ENCODE results near the gene SEPTIN10.

- TF ChIP-seq, protein P1, sequence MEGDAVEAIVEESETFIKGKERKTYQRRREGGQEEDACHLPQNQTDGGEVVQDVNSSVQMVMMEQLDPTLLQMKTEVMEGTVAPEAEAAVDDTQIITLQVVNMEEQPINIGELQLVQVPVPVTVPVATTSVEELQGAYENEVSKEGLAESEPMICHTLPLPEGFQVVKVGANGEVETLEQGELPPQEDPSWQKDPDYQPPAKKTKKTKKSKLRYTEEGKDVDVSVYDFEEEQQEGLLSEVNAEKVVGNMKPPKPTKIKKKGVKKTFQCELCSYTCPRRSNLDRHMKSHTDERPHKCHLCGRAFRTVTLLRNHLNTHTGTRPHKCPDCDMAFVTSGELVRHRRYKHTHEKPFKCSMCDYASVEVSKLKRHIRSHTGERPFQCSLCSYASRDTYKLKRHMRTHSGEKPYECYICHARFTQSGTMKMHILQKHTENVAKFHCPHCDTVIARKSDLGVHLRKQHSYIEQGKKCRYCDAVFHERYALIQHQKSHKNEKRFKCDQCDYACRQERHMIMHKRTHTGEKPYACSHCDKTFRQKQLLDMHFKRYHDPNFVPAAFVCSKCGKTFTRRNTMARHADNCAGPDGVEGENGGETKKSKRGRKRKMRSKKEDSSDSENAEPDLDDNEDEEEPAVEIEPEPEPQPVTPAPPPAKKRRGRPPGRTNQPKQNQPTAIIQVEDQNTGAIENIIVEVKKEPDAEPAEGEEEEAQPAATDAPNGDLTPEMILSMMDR (IDR thresholded peaks at IDR 0.05) = no peak
- TF ChIP-seq POLR2A (IDR thresholded peaks at IDR 0.05) = no peak
Observed at GRCh38 chr2:109533823-109534222, 79.9 kb downstream of the SEPTIN10 start.
